GM13976 (cell line): ENCODE measurements around the gene ATP2B1.

ENCODE experiments used
- DNase-seq: peaks from one replicate; pipeline ENCODE4 v3.0.0; 2012; ENCODE audit warnings: low spot score
- in situ Hi-C: fragments of 300-500 bp; cut with MboI; formaldehyde crosslinking; loops from one replicate; pipeline ENCODE4 v1.12.0; 2022; ENCODE audit warnings: low sequenced_read_pairs, mixed read lengths, inconsistent platforms; ENCODE audit not compliant: unreplicated experiment
- TF ChIP-seq, protein P1 (sequence below): IDR thresholded peaks from 2 replicates; pipeline ENCODE4 v1.5.1; 2012; ENCODE audit warnings: borderline replicate concordance, mild to moderate bottlenecking; ENCODE audit not compliant: insufficient read depth; ENCODE audit errors: extremely low read depth, missing control alignments, control extremely low read depth

ATP2B1 gene

GRCh38 chr12:89539426-89540223, 169.0 kb downstream of the ATP2B1 start:
- in situ Hi-C loops = loop anchor here (25.0 kb wide), 2 partner anchors 723 to 1373 kb away; no protein-coding TSS in a partner anchor
- TF ChIP-seq, protein P1, sequence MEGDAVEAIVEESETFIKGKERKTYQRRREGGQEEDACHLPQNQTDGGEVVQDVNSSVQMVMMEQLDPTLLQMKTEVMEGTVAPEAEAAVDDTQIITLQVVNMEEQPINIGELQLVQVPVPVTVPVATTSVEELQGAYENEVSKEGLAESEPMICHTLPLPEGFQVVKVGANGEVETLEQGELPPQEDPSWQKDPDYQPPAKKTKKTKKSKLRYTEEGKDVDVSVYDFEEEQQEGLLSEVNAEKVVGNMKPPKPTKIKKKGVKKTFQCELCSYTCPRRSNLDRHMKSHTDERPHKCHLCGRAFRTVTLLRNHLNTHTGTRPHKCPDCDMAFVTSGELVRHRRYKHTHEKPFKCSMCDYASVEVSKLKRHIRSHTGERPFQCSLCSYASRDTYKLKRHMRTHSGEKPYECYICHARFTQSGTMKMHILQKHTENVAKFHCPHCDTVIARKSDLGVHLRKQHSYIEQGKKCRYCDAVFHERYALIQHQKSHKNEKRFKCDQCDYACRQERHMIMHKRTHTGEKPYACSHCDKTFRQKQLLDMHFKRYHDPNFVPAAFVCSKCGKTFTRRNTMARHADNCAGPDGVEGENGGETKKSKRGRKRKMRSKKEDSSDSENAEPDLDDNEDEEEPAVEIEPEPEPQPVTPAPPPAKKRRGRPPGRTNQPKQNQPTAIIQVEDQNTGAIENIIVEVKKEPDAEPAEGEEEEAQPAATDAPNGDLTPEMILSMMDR = no peak
- no peak for DNase-seq

DNA sequence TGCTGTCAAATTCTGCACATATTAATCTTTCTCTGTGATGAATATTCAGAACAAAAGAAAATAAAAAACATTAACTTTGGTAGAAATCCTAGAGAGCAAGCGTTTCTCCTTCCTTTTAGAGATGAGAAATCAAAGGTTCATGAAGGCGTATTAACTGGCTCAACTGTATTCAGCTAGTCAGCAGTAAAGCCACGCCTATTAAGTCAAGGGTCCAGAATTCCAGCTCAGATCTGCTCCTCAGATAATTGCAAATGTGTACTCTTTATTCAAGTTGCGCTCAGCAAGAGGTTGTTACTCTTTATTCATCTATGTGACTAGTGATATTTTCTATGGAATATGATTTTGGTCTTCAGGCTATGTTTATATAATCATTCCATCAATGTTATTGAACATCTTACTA, 169.7 kb downstream of the ATP2B1 start:
- TF ChIP-seq, protein P1 = no peak
- no peak for DNase-seq
- in situ Hi-C loops = loop anchor here (25.0 kb wide), 2 partner anchors 723 to 1373 kb away; no protein-coding TSS in a partner anchor
